NCI-H2029 (cell line): Measurements from ENCODE around the gene DCDC2C.
"Not testable (repeated sequence)": the region's sequence is repeated elsewhere in the genome, so short reads cannot be mapped to it uniquely, and the experiment has no call there.

Experiments used
- DNase-seq: peaks from one replicate; lab custom pipeline; 2025; lab: John Stamatoyannopoulos, UW

The DCDC2C gene

GRCh38 chr2:3771576-3771975 is 68.2 kb downstream of the DCDC2C start:
- no peak for DNase-seq

GRCh38 chr2:3774336-3774735 is 71.0 kb downstream of the DCDC2C start:
- no peak for DNase-seq

- DNase-seq = no peak
Observed at GRCh38 chr2:3776311-3776710, 72.9 kb downstream of the DCDC2C start.

GRCh38 chr2:3777966-3778365 is 74.6 kb downstream of the DCDC2C start:
- no peak for DNase-seq

GRCh38 chr2:3778851-3779495 is 75.6 kb downstream of the DCDC2C start:
- no peak for DNase-seq

- no peak for DNase-seq
Observed at GRCh38 chr2:3779496-3780049, 76.2 kb downstream of the DCDC2C start.

- DNase-seq = peak; percentile 74
Observed at GRCh38 chr2:3780477-3781402, 77.4 kb downstream of the DCDC2C start.

- DNase-seq = no peak
Observed at GRCh38 chr2:3784731-3785130, 81.4 kb downstream of the DCDC2C start.

GRCh38 chr2:3785220-3785889 is 82.0 kb downstream of the DCDC2C start:
- DNase-seq = no peak

GRCh38 chr2:3785890-3786273 is 82.5 kb downstream of the DCDC2C start:
- no peak for DNase-seq

GRCh38 chr2:3787768-3788167 is 84.4 kb downstream of the DCDC2C start:
- no peak for DNase-seq

- DNase-seq = no peak
Observed at GRCh38 chr2:3789256-3789655, 85.9 kb downstream of the DCDC2C start.

GRCh38 chr2:3793249-3793648 is 89.9 kb downstream of the DCDC2C start:
- DNase-seq = no peak

- no peak for DNase-seq
Observed at GRCh38 chr2:3801506-3801905, 98.1 kb downstream of the DCDC2C start.

GRCh38 chr2:3805201-3805939 is 102.0 kb downstream of the DCDC2C start:
- no peak for DNase-seq

GRCh38 chr2:3806168-3806567 is 102.8 kb downstream of the DCDC2C start:
- no peak for DNase-seq

GRCh38 chr2:3806730-3807129 is 103.4 kb downstream of the DCDC2C start:
- no peak for DNase-seq

GRCh38 chr2:3807853-3808252 is 104.5 kb downstream of the DCDC2C start:
- DNase-seq = no peak

- DNase-seq = no peak
Observed at GRCh38 chr2:3814706-3815245, 111.4 kb downstream of the DCDC2C start.

- not testable (repeated sequence) for DNase-seq
Observed at GRCh38 chr2:3817144-3817543, 113.8 kb downstream of the DCDC2C start.

- peak; percentile 55 for DNase-seq
Observed at GRCh38 chr2:3823748-3824147, 120.4 kb downstream of the DCDC2C start.
